GM12875 (cell line): Measurements from ENCODE around the gene CSF2.

ENCODE experiments used
- H3K4me3 ChIP-seq: one replicate; pipeline ENCODE4 v1.5.1; 2011; ENCODE audit warnings: low read depth, low read length, control low read depth
- CTCF ChIP-seq: IDR thresholded peaks from 2 replicates; pipeline ENCODE4 v1.5.1; 2011; ENCODE audit warnings: low read depth, mild to moderate bottlenecking, control low read depth, inconsistent platforms, low read length, moderate library complexity, borderline replicate concordance; ENCODE audit not compliant: insufficient read depth

The CSF2 gene

GRCh38 chr5:132029609-132030330, 43.8 kb upstream of the CSF2 start:
- H3K4me3 ChIP-seq, result no peak overlapping the region
- TF ChIP-seq CTCF, result no peak

- no peak overlapping the region for H3K4me3 ChIP-seq
- TF ChIP-seq CTCF, result no peak
Observed at GRCh38 chr5:132030610-132031009, 43.0 kb upstream of the CSF2 start.

GRCh38 chr5:132032196-132032595, 41.4 kb upstream of the CSF2 start:
- TF ChIP-seq CTCF, result no peak
- no peak overlapping the region for H3K4me3 ChIP-seq

GRCh38 chr5:132033122-132033521, 40.5 kb upstream of the CSF2 start:
- no peak for TF ChIP-seq CTCF

GRCh38 chr5:132037353-132037752, 36.2 kb upstream of the CSF2 start:
- H3K4me3 ChIP-seq, result no peak overlapping the region
- no peak for TF ChIP-seq CTCF

More at GRCh38 chr5:132033122-132033521, 40.5 kb upstream of the CSF2 start:
- no peak overlapping the region for H3K4me3 ChIP-seq

GRCh38 chr5:132044207-132044606, 29.4 kb upstream of the CSF2 start:
- no peak overlapping the region for H3K4me3 ChIP-seq
- no peak for TF ChIP-seq CTCF

GRCh38 chr5:132046880-132047299, 26.7 kb upstream of the CSF2 start:
- TF ChIP-seq CTCF, result no peak
- H3K4me3 ChIP-seq, result no peak overlapping the region
